GM19397 (cell line): ENCODE data around the gene FYN.

Experiments
- ATAC-seq: cut with Tn5 transposase; IDR thresholded peaks from one replicate; pipeline ENCODE4 v1.9.1; 2021; ENCODE audit warnings: mild to moderate bottlenecking, moderate library complexity; ENCODE audit not compliant: unreplicated experiment

FYN gene

DNA sequence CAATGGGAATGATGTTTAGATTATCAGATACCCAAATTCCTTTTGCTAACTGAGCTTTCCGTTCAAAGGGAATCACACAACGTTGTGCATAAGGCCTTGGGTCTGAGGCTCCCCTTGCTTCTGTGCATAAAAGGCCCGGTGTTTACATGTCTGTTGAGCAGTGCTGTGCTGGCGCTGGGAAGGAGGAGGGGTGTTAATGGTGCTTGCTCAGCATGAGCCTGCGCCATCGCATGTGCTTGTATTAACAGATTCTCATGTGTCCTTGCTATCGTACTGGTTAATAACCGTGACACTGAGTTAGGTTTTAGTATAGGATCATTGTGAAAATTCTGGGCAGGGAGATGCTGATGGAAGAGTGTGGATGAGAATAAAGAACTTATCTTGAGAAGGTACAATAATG, 205.3 kb downstream of the FYN start:
- ATAC-seq: no peak

- no peak for ATAC-seq
Measured at GRCh38 chr6:111666847-111667246, 206.4 kb downstream of the FYN start.

GRCh38 chr6:111664565-111665030, 208.7 kb downstream of the FYN start:
- ATAC-seq: no peak

- ATAC-seq: no peak
Measured at GRCh38 chr6:111663692-111664564, 209.3 kb downstream of the FYN start.

DNA sequence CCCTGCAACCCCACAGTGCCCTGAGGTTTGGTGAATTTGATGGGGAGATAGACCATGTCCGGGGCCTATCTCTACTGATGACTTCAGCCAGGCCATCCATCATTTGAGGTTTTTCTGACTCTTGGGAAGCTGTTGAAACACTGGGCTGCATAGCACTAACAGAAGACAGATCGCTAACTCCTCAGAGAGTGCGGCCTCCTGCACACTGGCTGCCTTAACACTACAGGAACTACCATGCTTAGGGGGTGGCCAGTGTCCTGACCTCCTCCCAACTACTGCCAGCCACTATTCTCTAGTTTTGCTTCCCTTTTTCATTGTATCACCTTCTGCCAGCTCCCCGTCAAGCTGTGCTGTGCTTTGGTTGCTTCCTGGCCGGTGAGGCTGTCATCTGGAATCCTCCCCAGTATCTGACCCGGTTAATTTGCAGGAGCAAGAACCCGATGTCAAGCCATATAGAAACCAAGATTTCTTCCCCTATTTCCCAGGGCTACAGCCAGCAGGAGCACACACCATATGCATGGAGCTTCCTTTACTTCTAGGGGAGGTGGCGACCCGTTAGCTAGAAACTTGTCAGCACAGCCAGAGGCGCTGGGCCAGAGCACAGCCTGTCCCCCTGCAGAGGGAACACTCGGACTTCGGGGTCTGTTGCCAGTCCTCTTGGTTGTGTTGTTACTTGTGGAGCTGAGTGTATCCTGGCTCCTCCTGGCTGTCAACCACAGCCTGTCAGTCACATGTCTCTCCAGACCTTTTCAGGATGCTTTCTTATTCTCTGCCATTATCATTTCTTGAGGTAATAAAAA, 210.3 kb downstream of the FYN start:
- no peak for ATAC-seq

DNA sequence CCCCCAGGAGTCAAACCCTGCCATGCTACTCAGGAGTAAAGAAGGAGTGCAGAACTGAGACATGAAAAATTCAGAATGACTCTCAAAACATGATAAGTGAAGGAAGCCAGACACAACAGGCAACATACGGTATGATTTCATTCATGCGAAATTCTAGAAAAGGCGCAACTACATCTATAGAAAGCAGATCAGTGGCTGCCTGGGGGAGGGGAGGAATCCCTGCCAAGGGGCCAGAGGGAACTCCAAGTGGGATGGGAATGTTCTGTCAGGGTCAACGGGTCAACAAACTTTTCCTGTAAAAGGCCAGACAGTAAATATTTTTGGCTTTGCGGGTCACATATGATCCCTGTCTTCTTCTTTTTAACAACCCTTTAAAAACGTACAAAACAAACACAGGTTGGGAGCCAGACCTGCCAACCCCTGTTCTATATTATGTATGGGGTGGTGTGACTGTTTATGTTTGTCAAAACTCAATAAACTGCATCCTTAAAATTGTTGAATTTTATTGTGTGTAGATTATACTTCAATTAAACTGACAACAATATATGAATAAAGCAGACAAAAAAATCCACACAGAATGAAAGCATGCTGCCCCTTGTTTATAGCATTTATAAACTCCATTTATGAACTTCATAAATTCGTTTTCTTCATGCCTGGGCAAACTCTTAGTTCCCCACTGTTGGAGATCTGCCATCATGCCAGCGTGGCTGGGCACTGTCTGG, 211.0 kb downstream of the FYN start:
- ATAC-seq: no peak

DNA sequence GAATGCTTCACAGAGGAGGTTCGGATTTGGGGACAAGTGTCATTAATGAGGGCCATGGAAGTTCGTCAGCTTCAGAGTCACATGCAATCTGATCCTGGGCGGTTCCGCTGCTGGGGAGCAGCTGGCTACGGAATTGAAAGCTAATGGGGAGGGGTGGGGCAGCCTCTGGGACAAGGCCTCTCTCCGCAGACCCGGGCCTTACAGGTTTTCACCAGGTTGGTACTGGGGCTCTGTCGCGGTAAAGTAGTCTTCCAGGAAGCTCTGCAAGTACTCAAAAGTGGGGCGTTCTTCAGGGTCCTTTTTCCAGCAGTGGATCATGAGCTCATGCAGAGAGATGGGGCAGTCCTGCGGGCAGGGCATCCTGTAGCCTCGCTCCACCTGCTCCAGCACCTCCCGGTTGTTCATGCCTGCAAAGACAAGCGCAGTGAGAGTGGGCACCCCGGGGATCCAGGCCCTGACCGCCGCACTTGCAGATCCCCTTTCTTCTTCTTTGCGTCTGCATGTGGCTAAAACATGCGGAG, 211.7 kb downstream of the FYN start:
- ATAC-seq: no peak

DNA sequence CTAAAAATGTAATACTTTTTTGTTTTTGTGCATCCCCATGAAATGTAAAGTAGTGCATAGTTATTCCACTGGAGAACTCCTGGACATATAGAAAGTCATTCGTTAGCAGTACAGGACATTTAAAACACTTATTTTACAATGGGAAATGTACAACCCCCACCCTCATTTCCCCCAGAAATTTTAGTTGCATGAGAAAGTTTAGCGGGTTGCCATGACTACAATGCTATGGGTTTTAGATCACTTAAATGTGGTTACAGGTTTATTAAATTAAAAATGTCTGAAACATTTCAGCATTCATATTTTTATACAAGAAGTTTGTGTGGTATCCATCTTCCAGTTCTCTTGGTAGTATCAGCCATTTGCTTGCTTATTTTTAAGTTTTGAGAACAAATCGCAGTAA, 212.7 kb downstream of the FYN start:
- ATAC-seq: no peak

- no peak for ATAC-seq
Measured at GRCh38 chr6:111658462-111659154, 214.6 kb downstream of the FYN start.

- no peak for ATAC-seq
Measured at GRCh38 chr6:111657146-111657545, 216.1 kb downstream of the FYN start.

GRCh38 chr6:111653979-111654378, 219.3 kb downstream of the FYN start:
- ATAC-seq: no peak

DNA sequence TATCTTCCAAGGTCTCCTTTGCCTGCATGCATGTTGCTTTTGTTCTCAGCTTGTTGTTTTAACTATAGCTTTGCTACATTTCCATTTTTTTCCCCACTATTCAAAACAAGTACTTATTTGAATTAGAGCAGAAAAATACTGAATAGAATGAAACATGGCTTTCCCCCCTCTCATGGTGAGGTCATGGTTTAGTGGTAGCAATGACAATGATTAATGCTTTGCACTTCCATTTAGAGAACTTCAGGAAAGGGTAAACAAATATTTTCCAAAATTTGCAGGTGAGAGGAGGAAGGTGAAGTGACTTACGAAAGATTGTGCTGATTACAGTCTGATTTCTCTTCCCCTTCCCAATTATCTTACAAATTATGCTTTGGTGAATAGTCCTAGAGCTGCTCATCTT, 219.8 kb downstream of the FYN start:
- no peak for ATAC-seq

GRCh38 chr6:111652156-111652555, 221.1 kb downstream of the FYN start:
- no peak for ATAC-seq

- no peak for ATAC-seq
Measured at GRCh38 chr6:111651185-111652034, 221.8 kb downstream of the FYN start.

GRCh38 chr6:111650049-111650448, 223.2 kb downstream of the FYN start:
- no peak for ATAC-seq

- no peak for ATAC-seq
Measured at GRCh38 chr6:111648100-111648499, 225.2 kb downstream of the FYN start.

DNA sequence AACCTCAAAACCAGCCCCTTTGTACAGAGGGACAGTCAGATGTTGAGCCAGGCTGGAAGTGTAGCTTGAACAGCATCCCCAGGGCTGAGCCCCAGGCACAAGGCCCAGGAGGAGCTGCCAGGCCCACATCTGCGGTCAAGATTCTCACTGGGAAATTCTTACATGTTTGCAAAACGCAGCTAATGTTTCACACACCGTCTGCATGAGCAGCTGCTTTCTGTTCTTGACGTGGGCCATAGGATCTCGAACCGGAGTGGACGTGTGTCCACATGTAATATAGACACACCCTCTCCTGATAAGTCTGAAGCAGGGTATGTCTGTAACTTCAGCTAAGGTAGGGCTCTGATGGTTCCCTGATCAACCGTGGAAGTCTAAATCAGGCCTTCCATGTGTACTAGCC, 226.3 kb downstream of the FYN start:
- no peak for ATAC-seq

DNA sequence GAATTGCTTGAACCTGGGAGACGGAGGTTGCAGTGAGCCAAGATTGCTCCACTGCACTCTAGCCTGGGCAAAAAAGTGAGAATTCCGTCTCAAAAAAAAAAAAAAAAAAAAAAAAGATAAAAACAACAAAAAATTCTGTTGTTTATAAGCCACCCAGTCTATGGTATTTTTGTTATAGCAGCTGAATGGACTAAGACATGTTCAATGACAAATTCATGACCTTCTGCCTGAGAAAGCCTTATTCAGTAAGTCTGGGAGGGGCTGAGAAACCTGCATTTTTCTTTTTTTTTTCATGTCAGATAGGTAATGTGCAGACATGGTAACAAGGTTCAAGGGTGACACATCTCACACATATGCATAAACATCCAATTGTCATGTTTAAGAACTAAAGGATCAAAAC, 227.2 kb downstream of the FYN start:
- ATAC-seq: no peak

- no peak for ATAC-seq
Measured at GRCh38 chr6:111644893-111645430, 228.3 kb downstream of the FYN start.
